GM13977 (cell line): Measurements from ENCODE around the gene ACTN4.

Experiments used
- DNase-seq: peaks from one replicate; pipeline ENCODE4 v3.0.0; 2012; ENCODE audit warnings: low spot score
- CTCF ChIP-seq: IDR thresholded peaks from 2 replicates; pipeline ENCODE4 v1.5.1; 2012; ENCODE audit warnings: mild to moderate bottlenecking, control low read depth; ENCODE audit not compliant: insufficient read depth; ENCODE audit errors: extremely low read depth, missing control alignments
- in situ Hi-C: fragments of 300-500 bp; cut with MboI; formaldehyde crosslinking; loops from one replicate; pipeline ENCODE4 v1.12.0; 2022; ENCODE audit warnings: low sequenced_read_pairs, low pct_unique_long_range_greater_than_20kb, mixed read lengths, inconsistent platforms; ENCODE audit not compliant: unreplicated experiment

ACTN4 gene

GRCh38 chr19:38730470-38730730 is 83.0 kb downstream of the ACTN4 start:
- in situ Hi-C loops, result loop anchor here (25.0 kb wide), 1 partner anchor 182 kb away; the partner anchor contains the start of gene CCER2
- no peak for DNase-seq
- no peak for TF ChIP-seq CTCF

- in situ Hi-C loops, result loop anchor here (25.0 kb wide), 1 partner anchor 181 kb away; the partner anchor contains the start of gene CCER2
- no peak for TF ChIP-seq CTCF
- DNase-seq, result no peak
These were observed 83.5 kb downstream of the ACTN4 start for GRCh38 chr19:38730731-38731589.

GRCh38 chr19:38731654-38732301 is 84.3 kb downstream of the ACTN4 start:
- no peak for DNase-seq
- in situ Hi-C loops, result loop anchor here (25.0 kb wide), 1 partner anchor 181 kb away; the partner anchor contains the start of gene CCER2
- no peak for TF ChIP-seq CTCF

GRCh38 chr19:38733241-38733492 is 85.7 kb downstream of the ACTN4 start:
- no peak for DNase-seq
- in situ Hi-C loops, result loop anchor here (25.0 kb wide), 1 partner anchor 179 kb away; the partner anchor contains the start of gene CCER2
- TF ChIP-seq CTCF, result no peak

GRCh38 chr19:38733493-38734175 is 86.2 kb downstream of the ACTN4 start:
- in situ Hi-C loops, result loop anchor here (25.0 kb wide), 1 partner anchor 179 kb away; the partner anchor contains the start of gene CCER2
- no peak for DNase-seq
- TF ChIP-seq CTCF, result no peak

GRCh38 chr19:38734176-38734425 is 86.7 kb downstream of the ACTN4 start:
- DNase-seq, result no peak
- in situ Hi-C loops, result loop anchor here (25.0 kb wide), 1 partner anchor 178 kb away; the partner anchor contains the start of gene CCER2
- TF ChIP-seq CTCF, result no peak
